SU-DHL-6 (cell line): ENCODE data around the gene FRMD4B.

ENCODE experiments used
- H2AFZ ChIP-seq: fragments of 200-600 bp; sonication (generic); 2 replicates; pipeline ENCODE4 v1.6.1; 2014; ENCODE audit warnings: low read depth, mild to moderate bottlenecking, moderate library complexity, mixed read lengths, antibody characterized with exemption, low read length; ENCODE audit not compliant: severe bottlenecking
- H3F3A ChIP-seq: fragments of 200-600 bp; shearing (Covaris generic); 2 replicates; pipeline ENCODE4 v1.6.0; 2016; ENCODE audit warnings: antibody characterized with exemption, mild to moderate bottlenecking; ENCODE audit not compliant: insufficient read depth
- H3K27ac ChIP-seq: fragments of 200-600 bp; sonication (generic); 2 replicates; pipeline ENCODE4 v1.5.1; 2016; ENCODE audit warnings: low read depth, mild to moderate bottlenecking, low read length, moderate library complexity, mixed read lengths
- H3K27me3 ChIP-seq: fragments of 200-600 bp; sonication (generic), shearing (Covaris generic); 2 replicates; pipeline ENCODE4 v1.6.0; 2014; ENCODE audit warnings: mild to moderate bottlenecking, low read length
- H3K36me3 ChIP-seq: fragments of 200-600 bp; sonication (generic); 2 replicates; pipeline ENCODE4 v1.6.1; 2014; ENCODE audit warnings: mild to moderate bottlenecking, low read length, mixed read lengths
- H3K4me2 ChIP-seq: fragments of 300-600, 200-600 bp; shearing (Covaris generic), sonication (generic); 2 replicates; pipeline ENCODE4 v1.6.0; 2014; ENCODE audit warnings: low read length, low read depth, mild to moderate bottlenecking; ENCODE audit not compliant: poor library complexity, severe bottlenecking
- H3K4me3 ChIP-seq: fragments of 200-600 bp; sonication (generic); 2 replicates; pipeline ENCODE4 v1.5.1; 2014; ENCODE audit warnings: antibody characterized with exemption, low read length, mild to moderate bottlenecking, mixed read lengths; ENCODE audit not compliant: insufficient read depth, poor library complexity, severe bottlenecking
- H3K79me2 ChIP-seq: fragments of 200-600 bp; sonication (generic); 2 replicates; pipeline ENCODE4 v1.6.1; 2014; ENCODE audit warnings: mild to moderate bottlenecking, low read length, moderate library complexity; ENCODE audit not compliant: insufficient read depth
- H3K9ac ChIP-seq: fragments of 200-600 bp; sonication (generic); 2 replicates; pipeline ENCODE4 v1.7.0; 2014; ENCODE audit warnings: mild to moderate bottlenecking, low read length
- H3K9me2 ChIP-seq: fragments of 200-600 bp; sonication (generic); replicated peaks from 2 replicates; pipeline ENCODE4 v1.6.1; 2014; ENCODE audit warnings: low read length; ENCODE audit not compliant: insufficient read depth
- H3K9me3 ChIP-seq: fragments of 200-600 bp; sonication (generic); 2 replicates; pipeline ENCODE4 v1.6.1; 2014; ENCODE audit warnings: low read length, mixed read lengths; ENCODE audit not compliant: insufficient read depth
- H4K20me1 ChIP-seq: fragments of 200-600 bp; sonication (generic); 2 replicates; pipeline ENCODE4 v1.6.1; 2014; ENCODE audit warnings: low read depth, mild to moderate bottlenecking, antibody characterized with exemption, low read length, moderate library complexity, mixed read lengths
- CTCF ChIP-seq: fragments of 200-600 bp; sonication (generic); IDR thresholded peaks from one replicate; pipeline ENCODE4 v1.5.1; 2017; ENCODE audit warnings: antibody characterized with exemption, mild to moderate bottlenecking, low read length, moderate library complexity; ENCODE audit not compliant: insufficient read depth, poor library complexity, severe bottlenecking
- EZH2phosphoT487 ChIP-seq: fragments of 200-600 bp; sonication (generic), shearing (Covaris generic); conservative IDR thresholded peaks from 2 replicates; pipeline ENCODE4 v1.6.1; 2018; ENCODE audit warnings: mild to moderate bottlenecking, antibody characterized with exemption, low read length, moderate library complexity, mixed read lengths

The FRMD4B gene

GRCh38 chr3:69425249-69425648 is 39.4 kb upstream of the FRMD4B start:
- H2AFZ ChIP-seq, result no peak overlapping the region
- no peaks in the 10 kb centered on the region for H3K79me2 ChIP-seq
- H3F3A ChIP-seq, result no peaks in the 10 kb centered on the region
- no peaks in the 10 kb centered on the region for H3K9me3 ChIP-seq
- H3K9ac ChIP-seq, result no peak overlapping the region
- no peaks in the 10 kb centered on the region for H3K27me3 ChIP-seq
- no peaks in the 10 kb centered on the region for H3K9me2 ChIP-seq
- no peak overlapping the region for H3K27ac ChIP-seq
- TF ChIP-seq CTCF, result no peak
- no peak for TF ChIP-seq EZH2phosphoT487
- H3K4me2 ChIP-seq, result no peak overlapping the region
- no peaks in the 10 kb centered on the region for H4K20me1 ChIP-seq
- no peaks in the 10 kb centered on the region for H3K36me3 ChIP-seq
- no peak overlapping the region for H3K4me3 ChIP-seq

- no peak overlapping the region for H3K9ac ChIP-seq
- H3K27ac ChIP-seq, result no peak overlapping the region
- no peaks in the 10 kb centered on the region for H3K9me3 ChIP-seq
- H3K27me3 ChIP-seq, result no peaks in the 10 kb centered on the region
- no peaks in the 10 kb centered on the region for H3K9me2 ChIP-seq
- no peaks in the 10 kb centered on the region for H3K36me3 ChIP-seq
- H3K4me3 ChIP-seq, result no peak overlapping the region
- no peak for TF ChIP-seq EZH2phosphoT487
- no peak for TF ChIP-seq CTCF
- H3K4me2 ChIP-seq, result no peak overlapping the region
- H3F3A ChIP-seq, result no peaks in the 10 kb centered on the region
- no peak overlapping the region for H2AFZ ChIP-seq
- no peaks in the 10 kb centered on the region for H4K20me1 ChIP-seq
- no peaks in the 10 kb centered on the region for H3K79me2 ChIP-seq
These were observed 37.7 kb upstream of the FRMD4B start for GRCh38 chr3:69423463-69424155.

GRCh38 chr3:69422751-69423150 is 36.9 kb upstream of the FRMD4B start:
- no peak overlapping the region for H3K9ac ChIP-seq
- H4K20me1 ChIP-seq, result no peaks in the 10 kb centered on the region
- no peak overlapping the region for H3K4me3 ChIP-seq
- TF ChIP-seq EZH2phosphoT487 (no peak), CTCF (no peak)
- no peaks in the 10 kb centered on the region for H3K36me3 ChIP-seq
- H3K27ac ChIP-seq, result no peak overlapping the region
- H3K4me2 ChIP-seq, result no peak overlapping the region
- H3K9me2 ChIP-seq, result no peaks in the 10 kb centered on the region
- H3K27me3 ChIP-seq, result no peaks in the 10 kb centered on the region
- H3K9me3 ChIP-seq, result no peaks in the 10 kb centered on the region
- H2AFZ ChIP-seq, result no peak overlapping the region
- no peaks in the 10 kb centered on the region for H3K79me2 ChIP-seq
- no peaks in the 10 kb centered on the region for H3F3A ChIP-seq
